ENCODE measurements around the gene CACNA1A. TPM values are rescaled to one million over a fixed set of nuclear protein-coding genes. Genes with fewer than 3 reads are reported as not detected.

The CACNA1A gene
- total RNA-seq (2016; rRNA removed; fragmentation: Illumina TruSeq; extraction: Trizol) (not detected in 2 replicates), polyA plus RNA-seq (2011; rRNA removed) (not detected in 2 replicates), polyA minus RNA-seq (2011; rRNA and poly(A)+ RNA removed; ENCODE audit: low replicate concordance) (0.23 TPM in 1 of 2 replicates, not detected in the other), Bru-seq, nascent RNA (percentile 0 among the genes with signal in this experiment), BruChase-seq, experiment 1, labeled RNA remaining after a 6-hour chase (not detected), BruChase-seq, experiment 2, labeled RNA remaining after a 2-hour chase (percentile 1 among the genes with signal in this experiment)
- total RNA-seq (2016; cell fraction: cytosol; rRNA removed; fragmentation: Illumina TruSeq; extraction: Trizol; ENCODE audit: low read depth) = not detected in 2 replicates
- total RNA-seq (2016; cell fraction: insoluble cytoplasmic fraction; rRNA removed; fragmentation: Illumina TruSeq; extraction: Trizol) = not detected in 2 replicates
- not detected in 2 replicates for total RNA-seq (2016; cell fraction: membrane; rRNA removed; fragmentation: Illumina TruSeq; extraction: Trizol)
- total RNA-seq (2016; cell fraction: nucleus; rRNA removed; fragmentation: Illumina TruSeq; extraction: Trizol) = not detected in 2 replicates
- not detected in 2 replicates for polyA plus RNA-seq (2011; cell fraction: cytosol; rRNA removed)
- not detected in 2 replicates for polyA plus RNA-seq (2011; cell fraction: nucleus; rRNA removed)
- not detected in 2 replicates for polyA plus RNA-seq (2012)
- polyA plus RNA-seq (2016; cell fraction: cytosol; fragmentation: Illumina TruSeq; extraction: Trizol; ENCODE audit: low read depth) = not detected in 2 replicates
- polyA plus RNA-seq (2016; cell fraction: insoluble cytoplasmic fraction; fragmentation: Illumina TruSeq; extraction: Trizol; ENCODE audit: low read depth) = not detected in 2 replicates
- polyA plus RNA-seq (2016; cell fraction: membrane; fragmentation: Illumina TruSeq; extraction: Trizol; ENCODE audit: low read depth) = not detected in 2 replicates
- polyA plus RNA-seq (2016; cell fraction: nucleus; fragmentation: Illumina TruSeq; extraction: Trizol; ENCODE audit: insufficient read depth, low read depth) = not detected in 2 replicates
- polyA minus RNA-seq (2011; cell fraction: cytosol; rRNA and poly(A)+ RNA removed) = not detected in 2 replicates
- polyA minus RNA-seq (2011; cell fraction: nucleus; rRNA and poly(A)+ RNA removed) = not detected in 2 replicates
- long read RNA-seq, experiment 1 = 0 reads
- long read RNA-seq, experiment 2 = 0 reads

GRCh38 chr19:13506471-13506820 is at the start of gene CACNA1A:
Gene CACNA1A (minus strand): TSS chr19:13506479. CDS start chr19:13506224, 255 bp downstream.
- ATAC-seq (no peak), FAIRE-seq (no peak), DNase-seq (ENCODE audit: low spot score) (no peak)
- H4K20me1 ChIP-seq (ENCODE audit: insufficient read depth, low read length) = no peaks in the 10 kb centered on the region
- H3K27ac ChIP-seq (ENCODE audit: extremely low read length, insufficient read depth, low read length) = no peak within 1 kb of the TSS
- H3K4me2 ChIP-seq (ENCODE audit: low read depth, low read length) = no peak within 1 kb of the TSS
- in situ Hi-C loops (cut with HindIII; ENCODE audit: extremely low pct_ligation_motif_present, low pct_unique_long_range_greater_than_20kb) = no loop called here
- TF ChIP-seq ETV6 (CRISPR knock-in tag; conservative IDR thresholded peaks at IDR 0.05) (no peak), ZNF703 (CRISPR knock-in tag; IDR thresholded peaks at IDR 0.05; ENCODE audit: borderline replicate concordance) (no peak), CREM (IDR thresholded peaks at IDR 0.05) (no peak), CREM (CRISPR knock-in tag; IDR thresholded peaks at IDR 0.05) (no peak)
- TF ChIP-seq, protein P1, sequence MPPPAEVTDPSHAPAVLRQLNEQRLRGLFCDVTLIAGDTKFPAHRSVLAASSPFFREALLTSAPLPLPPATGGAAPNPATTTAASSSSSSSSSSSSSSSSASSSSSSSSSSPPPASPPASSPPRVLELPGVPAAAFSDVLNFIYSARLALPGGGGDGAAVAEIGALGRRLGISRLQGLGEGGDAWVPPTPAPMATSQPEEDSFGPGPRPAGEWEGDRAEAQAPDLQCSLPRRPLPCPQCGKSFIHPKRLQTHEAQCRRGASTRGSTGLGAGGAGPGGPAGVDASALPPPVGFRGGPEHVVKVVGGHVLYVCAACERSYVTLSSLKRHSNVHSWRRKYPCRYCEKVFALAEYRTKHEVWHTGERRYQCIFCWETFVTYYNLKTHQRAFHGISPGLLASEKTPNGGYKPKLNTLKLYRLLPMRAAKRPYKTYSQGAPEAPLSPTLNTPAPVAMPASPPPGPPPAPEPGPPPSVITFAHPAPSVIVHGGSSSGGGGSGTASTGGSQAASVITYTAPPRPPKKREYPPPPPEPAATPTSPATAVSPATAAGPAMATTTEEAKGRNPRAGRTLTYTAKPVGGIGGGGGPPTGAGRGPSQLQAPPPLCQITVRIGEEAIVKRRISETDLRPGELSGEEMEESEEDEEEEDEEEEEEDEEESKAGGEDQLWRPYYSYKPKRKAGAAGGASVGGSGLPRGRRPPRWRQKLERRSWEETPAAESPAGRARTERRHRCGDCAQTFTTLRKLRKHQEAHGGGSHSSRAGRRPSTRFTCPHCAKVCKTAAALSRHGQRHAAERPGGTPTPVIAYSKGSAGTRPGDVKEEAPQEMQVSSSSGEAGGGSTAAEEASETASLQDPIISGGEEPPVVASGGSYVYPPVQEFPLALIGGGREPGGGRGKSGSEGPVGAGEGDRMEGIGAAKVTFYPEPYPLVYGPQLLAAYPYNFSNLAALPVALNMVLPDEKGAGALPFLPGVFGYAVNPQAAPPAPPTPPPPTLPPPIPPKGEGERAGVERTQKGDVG (CRISPR knock-in tag; IDR thresholded peaks at IDR 0.05; ENCODE audit: borderline replicate concordance) = no peak
- no peak within 1 kb of the TSS for H3K9ac ChIP-seq (ENCODE audit: insufficient read depth, low read depth, low read length)
- BruUV-seq (replicated peaks) = no TSS peak
- no peaks in the 10 kb centered on the region for H3K4me1 ChIP-seq (ENCODE audit: insufficient read depth, low read length)
- H3K79me2 ChIP-seq (ENCODE audit: insufficient read depth, low read length) = no peaks in the 10 kb centered on the region
- ChIA-PET POLR2A (no interaction called here), CTCF (ENCODE audit: low intra/inter-chr PET ratio, low total read pairs) (no interaction called here)
- no peak within 1 kb of the TSS for H3K4me3 ChIP-seq (replicated peaks in 1 of 3; ENCODE audit: insufficient read depth in 1 of 3, low read depth in 2 of 3, low read length in 3 of 3)
- H3K36me3 ChIP-seq (replicated peaks in 1 of 2; ENCODE audit: control insufficient read depth in 1 of 2, insufficient read depth in 2 of 2, low read length in 2 of 2) = no peaks in the 10 kb centered on the region
- 40% methylated on average over 21 of the region's 21 CpGs for WGBS (ENCODE audit: low lambda C conversion rate)
- no peak within 1 kb of the TSS for H2AFZ ChIP-seq (ENCODE audit: low read length)
- intact Hi-C loops (cut with micrococcal nuclease; ENCODE audit: unreplicated experiment) = no loop called here
- H3K27me3 ChIP-seq (ENCODE audit: control insufficient read depth in 1 of 2, insufficient read depth in 2 of 2, low read length in 2 of 2) = peaks cover 3 to 27% of the 10 kb centered on the region in 2 experiments; a peak in 2 of 5 replicates
- no peaks in the 10 kb centered on the region for H3K9me3 ChIP-seq (ENCODE audit: low read length)

All from HepG2 (cell line).